ENCODE results near the gene CCDC174. TPM values are rescaled to one million over a fixed set of nuclear protein-coding genes. Genes with fewer than 3 reads are reported as not detected.

Gene CCDC174
- total and polyA plus RNA-seq, 4 donors: 4.9 to 14.2 (median 7.0) TPM

DNA sequence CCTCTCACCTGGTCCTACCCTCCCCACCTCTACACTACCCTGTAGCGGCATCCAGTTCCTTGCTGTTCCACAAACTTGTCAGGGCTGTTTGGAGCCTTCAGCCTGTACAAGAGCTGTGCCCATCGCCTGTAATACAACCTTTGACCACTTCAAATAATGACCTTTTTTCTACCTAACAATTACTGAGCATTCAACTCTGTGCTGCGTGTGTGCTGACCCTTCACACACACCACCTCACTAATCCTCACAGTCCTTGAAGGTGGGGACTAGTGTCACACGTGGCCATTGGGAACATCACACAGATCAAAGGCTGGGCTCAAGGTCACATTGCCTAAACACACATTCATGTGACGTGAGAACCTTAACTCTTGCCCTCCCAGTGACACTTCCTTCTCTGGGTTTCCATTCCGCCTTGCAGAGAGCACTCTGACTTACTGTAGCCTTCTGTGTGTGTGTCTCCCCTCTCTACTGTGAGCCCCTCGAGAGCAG, 26.5 kb downstream of the CCDC174 start (continued):
- TF ChIP-seq, protein P1, sequence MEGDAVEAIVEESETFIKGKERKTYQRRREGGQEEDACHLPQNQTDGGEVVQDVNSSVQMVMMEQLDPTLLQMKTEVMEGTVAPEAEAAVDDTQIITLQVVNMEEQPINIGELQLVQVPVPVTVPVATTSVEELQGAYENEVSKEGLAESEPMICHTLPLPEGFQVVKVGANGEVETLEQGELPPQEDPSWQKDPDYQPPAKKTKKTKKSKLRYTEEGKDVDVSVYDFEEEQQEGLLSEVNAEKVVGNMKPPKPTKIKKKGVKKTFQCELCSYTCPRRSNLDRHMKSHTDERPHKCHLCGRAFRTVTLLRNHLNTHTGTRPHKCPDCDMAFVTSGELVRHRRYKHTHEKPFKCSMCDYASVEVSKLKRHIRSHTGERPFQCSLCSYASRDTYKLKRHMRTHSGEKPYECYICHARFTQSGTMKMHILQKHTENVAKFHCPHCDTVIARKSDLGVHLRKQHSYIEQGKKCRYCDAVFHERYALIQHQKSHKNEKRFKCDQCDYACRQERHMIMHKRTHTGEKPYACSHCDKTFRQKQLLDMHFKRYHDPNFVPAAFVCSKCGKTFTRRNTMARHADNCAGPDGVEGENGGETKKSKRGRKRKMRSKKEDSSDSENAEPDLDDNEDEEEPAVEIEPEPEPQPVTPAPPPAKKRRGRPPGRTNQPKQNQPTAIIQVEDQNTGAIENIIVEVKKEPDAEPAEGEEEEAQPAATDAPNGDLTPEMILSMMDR (IDR thresholded peaks at IDR 0.05; ENCODE audit: low read depth, low read length, missing input control): peak; percentile 28
- TF ChIP-seq FOXA1 (IDR thresholded peaks at IDR 0.05): peak; percentile 55

DNA sequence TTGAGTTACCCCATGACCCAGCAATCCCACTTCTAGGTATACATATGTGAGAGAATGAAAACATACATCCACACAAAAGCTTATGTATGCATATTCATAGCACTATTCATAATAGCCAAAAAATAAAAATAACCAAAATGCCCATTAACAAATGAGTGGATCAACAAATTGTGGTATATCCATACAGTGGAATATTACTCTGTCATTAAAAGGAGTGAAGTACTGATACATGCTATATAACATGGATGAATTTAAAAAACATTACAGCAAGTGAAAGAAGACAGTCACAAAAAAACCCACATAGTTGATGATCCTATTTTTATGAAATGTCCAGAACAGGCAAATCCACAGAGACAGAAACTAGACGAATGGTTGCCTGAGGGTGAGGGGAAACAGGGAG, 28.6 kb downstream of the CCDC174 start:
- H3K4me3 ChIP-seq (ENCODE audit: low read depth in 1 of 3, low read length in 3 of 3): no peak overlapping the region
- TF ChIP-seq FOXA1 (IDR thresholded peaks at IDR 0.05): no peak
- TF ChIP-seq, protein P2, sequence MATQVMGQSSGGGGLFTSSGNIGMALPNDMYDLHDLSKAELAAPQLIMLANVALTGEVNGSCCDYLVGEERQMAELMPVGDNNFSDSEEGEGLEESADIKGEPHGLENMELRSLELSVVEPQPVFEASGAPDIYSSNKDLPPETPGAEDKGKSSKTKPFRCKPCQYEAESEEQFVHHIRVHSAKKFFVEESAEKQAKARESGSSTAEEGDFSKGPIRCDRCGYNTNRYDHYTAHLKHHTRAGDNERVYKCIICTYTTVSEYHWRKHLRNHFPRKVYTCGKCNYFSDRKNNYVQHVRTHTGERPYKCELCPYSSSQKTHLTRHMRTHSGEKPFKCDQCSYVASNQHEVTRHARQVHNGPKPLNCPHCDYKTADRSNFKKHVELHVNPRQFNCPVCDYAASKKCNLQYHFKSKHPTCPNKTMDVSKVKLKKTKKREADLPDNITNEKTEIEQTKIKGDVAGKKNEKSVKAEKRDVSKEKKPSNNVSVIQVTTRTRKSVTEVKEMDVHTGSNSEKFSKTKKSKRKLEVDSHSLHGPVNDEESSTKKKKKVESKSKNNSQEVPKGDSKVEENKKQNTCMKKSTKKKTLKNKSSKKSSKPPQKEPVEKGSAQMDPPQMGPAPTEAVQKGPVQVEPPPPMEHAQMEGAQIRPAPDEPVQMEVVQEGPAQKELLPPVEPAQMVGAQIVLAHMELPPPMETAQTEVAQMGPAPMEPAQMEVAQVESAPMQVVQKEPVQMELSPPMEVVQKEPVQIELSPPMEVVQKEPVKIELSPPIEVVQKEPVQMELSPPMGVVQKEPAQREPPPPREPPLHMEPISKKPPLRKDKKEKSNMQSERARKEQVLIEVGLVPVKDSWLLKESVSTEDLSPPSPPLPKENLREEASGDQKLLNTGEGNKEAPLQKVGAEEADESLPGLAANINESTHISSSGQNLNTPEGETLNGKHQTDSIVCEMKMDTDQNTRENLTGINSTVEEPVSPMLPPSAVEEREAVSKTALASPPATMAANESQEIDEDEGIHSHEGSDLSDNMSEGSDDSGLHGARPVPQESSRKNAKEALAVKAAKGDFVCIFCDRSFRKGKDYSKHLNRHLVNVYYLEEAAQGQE (IDR thresholded peaks at IDR 0.05): no peak
- no peak for TF ChIP-seq JUND (IDR thresholded peaks at IDR 0.05)
- TF ChIP-seq, protein P3, sequence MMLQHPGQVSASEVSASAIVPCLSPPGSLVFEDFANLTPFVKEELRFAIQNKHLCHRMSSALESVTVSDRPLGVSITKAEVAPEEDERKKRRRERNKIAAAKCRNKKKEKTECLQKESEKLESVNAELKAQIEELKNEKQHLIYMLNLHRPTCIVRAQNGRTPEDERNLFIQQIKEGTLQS (IDR thresholded peaks at IDR 0.05): no peak
- TF ChIP-seq TAF1 (conservative IDR thresholded peaks at IDR 0.05): no peak
- TF ChIP-seq YY1 (IDR thresholded peaks at IDR 0.05): no peak
- TF ChIP-seq, protein P4, sequence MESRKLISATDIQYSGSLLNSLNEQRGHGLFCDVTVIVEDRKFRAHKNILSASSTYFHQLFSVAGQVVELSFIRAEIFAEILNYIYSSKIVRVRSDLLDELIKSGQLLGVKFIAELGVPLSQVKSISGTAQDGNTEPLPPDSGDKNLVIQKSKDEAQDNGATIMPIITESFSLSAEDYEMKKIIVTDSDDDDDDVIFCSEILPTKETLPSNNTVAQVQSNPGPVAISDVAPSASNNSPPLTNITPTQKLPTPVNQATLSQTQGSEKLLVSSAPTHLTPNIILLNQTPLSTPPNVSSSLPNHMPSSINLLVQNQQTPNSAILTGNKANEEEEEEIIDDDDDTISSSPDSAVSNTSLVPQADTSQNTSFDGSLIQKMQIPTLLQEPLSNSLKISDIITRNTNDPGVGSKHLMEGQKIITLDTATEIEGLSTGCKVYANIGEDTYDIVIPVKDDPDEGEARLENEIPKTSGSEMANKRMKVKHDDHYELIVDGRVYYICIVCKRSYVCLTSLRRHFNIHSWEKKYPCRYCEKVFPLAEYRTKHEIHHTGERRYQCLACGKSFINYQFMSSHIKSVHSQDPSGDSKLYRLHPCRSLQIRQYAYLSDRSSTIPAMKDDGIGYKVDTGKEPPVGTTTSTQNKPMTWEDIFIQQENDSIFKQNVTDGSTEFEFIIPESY (IDR thresholded peaks at IDR 0.05): no peak
- no peak for TF ChIP-seq EGR1 (IDR thresholded peaks at IDR 0.05; ENCODE audit: low read depth in 2 of 2)
- no peak for TF ChIP-seq NR2F2 (IDR thresholded peaks at IDR 0.05)
- TF ChIP-seq RXRA (IDR thresholded peaks at IDR 0.05): no peak
- no peak for TF ChIP-seq GABPA (IDR thresholded peaks at IDR 0.05 in 1 of 2, conservative IDR thresholded peaks at IDR 0.05 in 1 of 2)
- TF ChIP-seq, protein P1 (IDR thresholded peaks at IDR 0.05; ENCODE audit: low read depth, low read length, missing input control): no peak
- no peak overlapping the region for H3K27ac ChIP-seq (ENCODE audit: low read depth in 1 of 2, low read length in 2 of 2)
- no peak overlapping the region for H3K9ac ChIP-seq (ENCODE audit: low read depth in 1 of 2, low read length in 2 of 2)
- H3K36me3 ChIP-seq (ENCODE audit: control insufficient read depth in 4 of 4, insufficient read depth in 3 of 4, low read depth in 1 of 4, low read length in 3 of 4): no peaks in the 10 kb centered on the region
- no peak for DNase-seq (ENCODE audit: low spot score)
- WGBS: 99% methylated on average over 1 of the region's 1 CpG
- H3K4me1 ChIP-seq (ENCODE audit: control insufficient read depth in 4 of 4, insufficient read depth in 4 of 4, low read length in 3 of 4): peaks cover 0 to 9% (median 5%) of the 10 kb centered on the region in 4 donors
- no peaks in the 10 kb centered on the region for H3K27me3 ChIP-seq (ENCODE audit: control insufficient read depth in 4 of 4, insufficient read depth in 4 of 4, low read length in 3 of 4)
- H3K9me3 ChIP-seq (ENCODE audit: control insufficient read depth in 4 of 4, low read length in 3 of 4): no peaks in the 10 kb centered on the region

Data from liver (tissue), 9 donors.